Posterior cingulate gyrus (tissue), 11 donors: ENCODE measurements around the gene CELA2B.
"Not testable (repeated sequence)": the region's sequence is repeated elsewhere in the genome, so short reads cannot be mapped to it uniquely, and the experiment has no call there.

Experiments used
- DNase-seq, 10 donors: peaks; one replicate each; pipeline versions ENCODE4 v3.0.0 to v3.0.0-alpha.2; 2020 to 2021; ENCODE audit warnings: mixed read lengths in 3 of 10
- intact Hi-C: fragments of 100-400 bp; cut with DNase I; formaldehyde crosslinking; loops from one replicate; pipeline ENCODE4 v1.15.1; 2023

The CELA2B gene

DNA sequence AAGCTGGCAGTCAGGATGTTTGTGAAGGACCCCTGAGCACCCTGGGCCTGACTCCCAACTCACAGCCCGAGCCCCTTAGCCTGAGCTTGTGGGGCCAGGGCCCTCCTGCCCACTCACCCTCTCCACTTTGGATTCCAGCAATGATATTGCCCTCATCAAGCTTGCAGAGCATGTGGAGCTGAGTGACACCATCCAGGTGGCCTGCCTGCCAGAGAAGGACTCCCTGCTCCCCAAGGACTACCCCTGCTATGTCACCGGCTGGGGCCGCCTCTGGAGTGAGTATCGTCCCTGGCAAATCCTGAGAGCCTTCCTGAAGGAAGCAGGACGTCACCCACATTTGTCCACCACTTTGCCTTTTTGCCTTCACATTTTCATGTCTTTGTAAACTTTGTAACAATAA lies 32.6 kb upstream of the CELA2B start:
- DNase-seq: peak in 2 of 10 donors; percentile 60 to 75
- intact Hi-C loops: no loop called here

DNA sequence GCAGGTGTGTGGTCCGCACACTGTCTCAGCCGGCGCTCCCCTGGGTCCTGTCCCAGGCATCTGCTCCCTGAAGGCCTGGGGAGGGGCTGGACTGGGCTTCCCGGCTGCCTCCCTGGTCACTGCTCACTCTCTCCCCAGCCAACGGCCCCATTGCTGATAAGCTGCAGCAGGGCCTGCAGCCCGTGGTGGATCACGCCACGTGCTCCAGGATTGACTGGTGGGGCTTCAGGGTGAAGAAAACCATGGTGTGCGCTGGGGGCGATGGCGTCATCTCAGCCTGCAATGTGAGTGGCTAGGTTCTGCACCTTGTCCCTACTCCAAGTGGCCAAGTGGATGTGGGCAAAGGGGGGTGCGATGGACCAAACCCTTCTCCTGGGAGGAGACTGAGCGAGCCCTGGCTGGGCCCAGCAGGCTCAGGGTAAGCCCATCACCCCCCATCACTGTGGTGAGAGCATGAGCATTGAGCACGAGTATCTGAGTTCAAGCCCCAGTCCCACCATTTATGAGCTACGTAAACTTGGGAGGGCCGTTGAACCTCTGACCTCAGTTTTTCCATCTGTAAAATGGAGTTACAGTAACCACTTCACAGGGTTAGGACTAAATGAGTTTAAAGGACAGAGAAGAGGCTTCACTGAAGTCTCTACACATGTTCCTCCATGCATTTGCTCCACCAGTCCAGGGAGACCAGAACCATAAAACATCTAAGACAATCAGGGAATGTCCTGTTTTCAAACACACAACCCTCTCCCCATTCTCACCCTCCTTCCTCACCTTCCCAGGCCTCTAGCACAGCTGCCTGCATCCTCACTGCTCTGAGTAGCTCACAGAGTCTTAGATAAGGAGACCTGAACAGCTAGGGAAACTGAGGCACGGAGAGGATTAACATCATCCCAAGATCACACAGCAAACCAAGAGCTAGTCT lies 31.2 kb upstream of the CELA2B start:
- intact Hi-C loops: no loop called here
- peak in 1 of 10 donors; percentile 49 for DNase-seq

DNA sequence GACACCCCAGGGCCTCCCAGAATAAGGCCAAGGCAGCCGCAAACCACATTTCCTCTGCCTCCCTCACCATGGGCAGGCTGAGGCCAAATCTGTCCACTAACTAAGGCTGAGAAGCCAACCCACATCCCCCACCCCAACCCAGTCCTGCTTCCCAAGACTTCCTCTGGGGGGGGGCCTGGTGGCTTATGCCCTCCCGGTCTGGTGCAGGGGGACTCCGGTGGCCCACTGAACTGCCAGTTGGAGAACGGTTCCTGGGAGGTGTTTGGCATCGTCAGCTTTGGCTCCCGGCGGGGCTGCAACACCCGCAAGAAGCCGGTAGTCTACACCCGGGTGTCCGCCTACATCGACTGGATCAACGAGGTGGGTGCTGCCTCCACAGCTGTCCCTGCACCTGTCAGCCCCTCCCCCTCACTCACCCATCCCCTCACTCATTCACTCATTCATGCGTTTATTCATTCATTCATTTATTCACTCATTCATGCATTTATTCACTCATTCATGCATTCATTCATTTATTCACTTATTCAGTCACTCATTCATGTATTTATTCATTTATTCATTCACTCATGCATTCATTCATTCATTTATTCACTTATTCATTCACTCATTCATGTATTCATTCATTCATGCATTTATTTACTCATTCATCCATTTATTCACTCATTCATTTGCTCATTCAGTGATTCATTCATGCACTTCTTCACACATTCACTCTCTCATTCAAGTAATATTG lies 30.3 kb upstream of the CELA2B start:
- DNase-seq: peak in 1 of 10 donors; percentile 74
- intact Hi-C loops: no loop called here

DNA sequence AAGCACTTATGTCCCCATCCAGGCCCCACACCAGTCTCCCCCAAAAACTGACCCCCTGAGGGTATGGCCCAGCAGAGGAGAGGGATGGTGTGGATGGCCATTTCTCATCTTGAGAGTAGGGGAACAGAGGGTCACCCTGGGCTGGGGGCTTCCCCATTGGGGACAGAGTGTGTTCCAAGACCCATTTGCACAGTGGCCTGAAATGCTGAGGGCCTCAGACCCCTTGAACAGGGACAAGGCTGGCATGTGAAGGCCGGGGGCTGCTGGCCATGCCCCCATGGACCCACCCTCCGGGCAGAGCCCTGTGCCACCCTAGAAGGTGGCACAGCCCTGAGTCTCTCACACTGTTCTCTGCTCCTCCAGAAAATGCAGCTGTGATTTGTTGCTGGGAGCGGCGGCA lies 29.7 kb upstream of the CELA2B start:
- intact Hi-C loops: no loop called here
- DNase-seq: peak in 1 of 10 donors; percentile 16

DNA sequence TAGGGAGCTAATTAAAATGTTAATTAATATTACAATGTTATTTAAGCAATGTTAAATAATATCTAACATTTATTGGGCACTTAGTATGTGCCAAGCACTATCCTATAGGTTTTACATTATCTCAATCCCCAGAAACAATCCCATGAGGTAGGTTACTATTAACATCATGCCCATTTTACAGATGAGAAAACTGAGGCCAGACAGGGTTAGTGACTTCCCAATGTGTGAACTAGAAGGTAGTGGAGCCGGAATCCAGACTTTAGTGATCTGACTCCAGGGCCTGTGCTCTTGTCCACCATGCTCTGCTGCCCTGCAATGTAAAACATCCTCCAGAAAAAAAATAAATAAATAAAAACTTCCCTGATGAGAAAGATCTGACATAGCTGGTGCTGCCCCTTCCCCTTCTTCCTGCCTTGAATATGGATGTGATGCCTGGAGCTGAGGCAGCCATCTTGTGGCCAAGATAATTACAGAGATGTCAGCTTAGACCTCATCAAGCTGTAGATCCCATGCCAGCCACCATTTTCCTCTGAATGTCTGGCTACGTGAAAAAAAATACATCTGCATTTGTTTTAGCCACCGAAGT lies 26.9 kb upstream of the CELA2B start:
- intact Hi-C loops: no loop called here
- no peak for DNase-seq

DNA sequence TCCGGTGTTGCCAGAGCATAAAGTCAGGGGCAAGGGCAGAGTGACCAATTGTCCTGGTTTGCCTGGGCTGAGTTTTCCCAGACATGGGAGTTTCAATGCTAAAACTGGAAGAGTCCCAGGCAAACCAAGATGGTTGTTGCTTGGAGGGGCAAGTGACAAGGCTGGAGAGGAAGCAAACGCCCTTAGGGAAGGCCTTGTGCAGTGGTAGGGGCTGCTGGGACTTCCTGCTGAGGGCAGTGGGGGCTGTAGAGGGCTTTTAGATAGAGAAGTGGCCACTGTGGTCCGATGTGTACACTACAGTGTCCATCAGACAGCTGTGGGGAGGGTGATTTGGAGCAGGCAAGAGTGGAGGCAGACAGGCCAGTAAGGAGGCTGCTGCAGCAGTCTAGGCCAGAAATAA lies 26.3 kb upstream of the CELA2B start:
- intact Hi-C loops: no loop called here
- DNase-seq: peak in 1 of 10 donors; percentile 13

DNA sequence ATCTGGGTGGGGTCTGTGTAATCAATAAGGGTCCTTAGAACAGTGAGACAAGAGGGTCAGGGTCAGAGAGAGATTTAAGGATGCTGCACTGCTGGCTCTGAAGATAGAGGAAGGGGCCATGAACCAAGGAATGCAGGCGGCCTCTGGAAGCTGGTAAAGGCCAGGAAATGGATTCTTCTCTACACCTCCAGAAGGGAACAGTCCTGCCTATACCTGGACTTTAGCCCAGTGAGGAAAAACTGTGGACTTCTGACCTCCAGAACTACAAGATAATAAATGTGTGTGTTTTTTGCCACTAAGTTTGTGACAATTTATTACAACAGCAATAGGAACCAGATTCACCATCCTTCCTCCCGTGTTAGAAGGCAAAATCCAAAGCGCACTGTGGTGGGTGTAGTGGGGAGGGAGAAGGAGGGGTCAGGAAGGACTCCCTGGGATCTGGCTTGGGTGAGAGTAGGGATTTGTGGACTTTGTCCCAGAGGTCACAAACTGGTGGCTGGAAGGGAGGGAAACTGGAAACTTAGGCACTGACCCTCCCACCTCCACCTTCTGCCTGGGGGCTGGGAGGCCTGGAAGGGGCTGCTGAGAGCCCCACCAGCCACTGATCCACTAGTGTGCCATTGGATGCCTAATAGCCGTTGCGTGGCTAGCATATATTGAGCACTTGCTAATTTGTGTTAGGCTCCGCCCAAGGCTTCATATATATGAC lies 24.7 kb upstream of the CELA2B start:
- peak in 1 of 10 donors; percentile 15 for DNase-seq
- intact Hi-C loops: no loop called here

DNA sequence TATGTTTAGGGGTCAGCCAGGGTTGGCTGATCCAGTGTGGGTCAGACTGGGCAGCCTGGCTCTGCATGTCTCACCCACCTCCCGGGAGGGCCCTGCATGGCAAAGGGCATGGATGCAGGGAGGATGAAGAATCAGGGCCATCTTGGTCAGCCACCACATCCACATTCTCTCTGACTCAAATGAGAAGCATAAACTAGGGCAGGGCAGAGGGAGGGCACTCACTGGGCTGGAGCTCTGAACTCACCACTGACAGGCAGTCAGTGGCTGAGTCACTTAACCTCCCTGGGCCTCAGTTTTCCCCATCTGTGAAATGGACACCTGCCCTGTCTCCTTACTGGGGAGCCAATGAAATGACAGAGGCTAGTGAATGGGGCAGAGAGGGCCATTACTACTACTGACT lies 23.7 kb upstream of the CELA2B start:
- peak in 1 of 10 donors; percentile 43 for DNase-seq
- intact Hi-C loops: no loop called here

DNA sequence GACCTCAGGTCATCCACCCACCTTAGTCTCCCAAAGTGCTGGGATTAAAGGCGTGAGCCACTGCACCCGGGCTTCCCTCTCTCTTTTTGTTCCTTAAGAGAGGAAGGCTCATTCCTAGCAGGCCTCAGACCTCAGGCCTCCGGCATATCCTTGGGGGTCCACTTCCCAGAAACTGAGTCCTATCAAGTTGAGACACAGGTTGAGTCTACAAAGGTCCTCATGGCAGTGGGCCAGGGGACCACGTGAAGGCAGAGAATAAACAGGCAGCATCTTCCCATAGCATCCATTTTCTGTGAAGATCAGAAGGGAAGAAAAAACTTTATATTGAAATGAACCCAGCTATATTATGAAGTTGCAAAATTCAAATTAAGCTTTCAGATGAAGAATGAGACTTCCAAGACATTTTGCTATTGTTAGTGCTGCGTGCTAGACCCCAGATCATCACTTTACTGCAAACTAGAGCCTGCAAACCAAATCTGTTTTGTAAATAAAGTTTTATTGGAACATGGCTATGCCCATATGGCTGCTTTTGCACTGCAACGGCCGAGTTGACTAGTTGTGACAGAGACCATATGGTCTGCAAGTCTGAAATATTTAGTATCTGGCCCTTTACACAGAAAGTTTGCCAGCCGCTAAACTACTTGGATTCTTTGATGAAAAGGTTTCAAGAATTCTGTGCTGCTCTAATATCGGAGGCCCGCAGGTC lies 22.9 kb upstream of the CELA2B start:
- intact Hi-C loops: no loop called here
- DNase-seq: peak in 1 of 10 donors; percentile 14

DNA sequence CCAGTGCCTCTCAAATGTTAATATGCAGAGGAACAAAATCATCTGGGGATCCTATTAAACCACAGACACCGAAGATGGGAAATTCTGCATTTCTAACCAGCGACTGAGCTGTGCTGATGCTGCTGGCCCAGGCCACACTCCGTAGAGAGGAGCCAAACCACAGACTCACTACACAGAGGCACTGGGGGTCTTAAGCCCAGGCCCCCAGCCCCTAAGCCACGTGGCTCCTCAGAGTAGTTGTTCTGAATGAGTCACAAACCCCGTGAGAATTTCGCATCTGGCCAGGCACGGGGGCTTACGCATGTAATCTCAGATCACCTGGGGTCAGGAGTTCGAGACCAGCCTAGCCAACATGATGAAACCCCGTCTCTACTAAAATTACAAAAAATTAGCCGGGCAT lies 22.2 kb upstream of the CELA2B start:
- DNase-seq: peak in 1 of 10 donors; percentile 11
- intact Hi-C loops: no loop called here

DNA sequence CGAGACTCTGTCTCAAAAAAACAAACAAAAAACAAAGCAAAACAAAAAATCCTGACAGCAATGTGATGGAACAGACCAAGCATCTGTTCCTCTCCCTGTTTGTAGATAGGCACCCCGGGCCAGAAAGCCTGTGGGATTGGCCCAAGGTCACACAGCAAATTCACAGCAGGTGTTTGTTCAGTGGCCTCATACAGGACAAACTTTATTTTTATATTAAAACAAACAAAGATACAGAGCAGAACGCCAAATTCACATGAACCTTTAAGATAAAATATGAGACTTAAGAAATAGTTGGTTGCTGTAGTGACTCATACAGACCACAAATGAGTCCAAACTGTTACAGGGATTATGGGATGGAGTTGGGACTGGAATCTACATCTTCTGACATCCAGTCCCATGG lies 21.6 kb upstream of the CELA2B start:
- DNase-seq: no peak
- intact Hi-C loops: no loop called here

DNA sequence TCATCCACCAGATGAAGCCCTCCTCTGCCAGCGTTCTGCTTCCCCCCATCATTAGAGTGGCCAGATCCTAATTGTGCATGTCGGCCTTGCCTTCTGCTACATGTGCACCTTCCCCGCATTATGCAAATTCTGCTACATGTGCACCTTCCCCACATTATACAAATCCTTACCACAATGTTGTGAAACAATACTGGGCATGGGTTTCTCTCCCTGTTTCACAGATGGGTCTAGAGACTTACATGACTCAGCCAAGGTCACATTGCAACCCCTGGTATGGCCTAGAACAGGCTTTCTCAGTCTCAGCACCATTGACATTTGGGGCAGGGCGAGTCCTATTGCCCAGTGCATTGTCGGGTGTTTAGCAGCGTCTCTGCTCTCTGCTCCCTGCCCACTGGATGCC lies 20.4 kb upstream of the CELA2B start:
- no peak for DNase-seq
- intact Hi-C loops: no loop called here

DNA sequence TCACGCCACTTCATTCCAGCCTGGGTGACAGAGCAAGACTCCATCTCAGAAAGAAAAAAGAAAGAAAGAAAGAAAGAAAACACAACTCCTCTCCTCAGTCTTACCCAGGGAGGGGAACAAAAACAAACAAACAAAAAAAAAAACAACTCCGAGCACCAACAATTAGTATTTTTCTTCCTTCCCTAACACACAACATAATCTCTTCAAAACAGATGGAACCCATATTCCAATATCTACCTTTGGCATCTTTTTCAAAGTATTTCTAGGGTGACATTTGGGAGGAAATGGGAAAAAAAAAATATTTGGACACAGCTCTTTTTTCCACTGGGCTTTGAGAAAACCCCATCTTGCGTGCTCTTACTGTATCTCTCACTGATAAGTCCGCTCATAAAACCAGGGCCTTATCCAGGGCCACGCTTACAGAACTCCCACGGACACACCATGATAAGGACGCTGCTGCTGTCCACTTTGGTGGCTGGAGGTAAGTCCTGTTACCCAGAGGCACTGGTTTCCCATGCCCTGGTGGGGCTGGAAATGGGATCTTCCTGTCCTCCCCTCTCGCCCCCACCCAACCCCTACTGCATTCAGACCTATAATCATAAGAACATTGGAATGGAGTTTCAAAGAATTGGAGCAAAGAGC lies 19.5 kb upstream of the CELA2B start, which contains the start of gene CELA2A:
TSS of gene CELA2A (plus strand) at position 420 of the 642 bp plus-strand sequence. CDS start at position 442, 22 bp downstream.
- intact Hi-C loops: no loop called here
- no peak for DNase-seq

DNA sequence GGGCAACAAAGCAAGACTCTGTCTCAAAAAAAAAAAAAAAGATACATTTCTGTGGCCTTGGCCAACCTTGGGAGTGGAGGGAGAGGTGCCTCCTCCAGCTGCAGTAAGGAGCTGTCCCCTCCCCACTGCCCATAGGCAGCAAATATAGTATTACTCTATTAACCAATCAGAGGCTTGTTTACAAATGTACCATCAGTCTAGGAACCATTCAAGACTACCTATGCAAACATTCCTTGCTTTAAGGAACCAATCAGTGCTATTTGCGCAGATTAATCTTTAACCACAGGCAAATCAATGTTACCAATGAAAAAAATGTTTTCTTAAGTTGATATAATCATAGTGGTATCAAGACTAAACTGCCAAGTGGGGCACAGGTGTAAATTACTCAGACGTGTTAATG lies 18.3 kb upstream of the CELA2B start:
- intact Hi-C loops: no loop called here
- DNase-seq: no peak

DNA sequence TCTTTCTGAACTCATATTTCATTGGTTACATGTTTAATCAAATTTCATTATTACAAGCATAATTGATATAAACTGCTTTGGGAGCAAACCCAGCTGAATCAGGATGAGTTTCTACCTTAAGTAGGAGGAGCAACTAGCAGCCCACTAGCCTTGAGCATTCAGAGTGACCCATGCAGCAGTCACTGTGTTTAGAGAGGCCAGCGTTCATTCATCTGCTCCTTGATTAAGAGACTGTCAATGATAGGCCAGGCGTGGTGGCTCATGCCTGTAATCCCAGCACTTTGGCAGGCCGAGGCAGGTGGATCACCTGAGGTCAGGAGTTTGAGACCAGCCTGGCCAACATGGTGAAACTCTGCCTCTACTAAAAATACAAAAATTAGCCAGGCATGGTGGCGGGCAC lies 17.5 kb upstream of the CELA2B start:
- intact Hi-C loops, DNase-seq: not testable (repeated sequence)

DNA sequence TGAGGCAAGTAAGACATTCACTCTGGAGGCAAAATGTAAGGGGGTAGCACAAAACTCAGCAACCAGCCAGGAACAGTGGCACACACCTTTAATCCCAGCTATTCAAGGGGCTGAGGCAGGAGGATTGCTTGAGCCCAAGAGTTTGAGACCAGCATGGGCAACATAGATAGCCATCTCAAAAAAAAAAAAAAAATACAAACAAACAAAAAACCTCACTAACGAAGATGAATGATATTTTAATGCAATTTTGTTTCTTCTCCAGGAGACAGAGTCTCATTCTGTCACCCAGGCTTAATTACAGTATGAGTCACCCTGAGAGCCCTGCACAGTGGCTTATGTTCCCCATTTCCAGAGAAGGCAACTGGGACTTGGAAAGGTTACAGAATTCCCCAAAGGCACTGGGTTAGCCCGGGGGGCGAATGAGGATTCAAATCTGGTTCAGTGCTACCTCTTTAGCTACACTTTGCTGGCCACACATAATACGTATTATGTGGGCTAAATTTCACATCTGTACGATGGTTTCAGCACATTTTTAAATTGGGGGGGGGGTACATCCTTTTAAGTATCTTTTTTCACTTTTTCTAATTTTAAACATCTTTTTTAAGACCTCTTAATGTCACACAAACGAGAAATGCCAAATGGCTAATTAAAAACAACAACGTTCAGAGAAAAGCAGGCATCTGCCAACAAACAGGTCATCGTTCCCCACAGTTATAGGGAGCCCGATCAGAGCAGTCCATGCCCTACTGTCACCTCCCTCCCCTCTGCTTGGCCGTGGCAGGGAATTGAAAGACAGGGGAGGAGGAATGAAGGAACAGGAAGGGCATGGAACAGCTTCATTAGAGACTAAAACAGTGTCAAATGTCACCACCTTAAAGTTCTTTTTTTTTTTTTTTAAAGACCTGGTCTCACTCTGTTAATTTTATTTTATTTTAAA lies 15.9 kb upstream of the CELA2B start:
- DNase-seq: no peak
- intact Hi-C loops: no loop called here

DNA sequence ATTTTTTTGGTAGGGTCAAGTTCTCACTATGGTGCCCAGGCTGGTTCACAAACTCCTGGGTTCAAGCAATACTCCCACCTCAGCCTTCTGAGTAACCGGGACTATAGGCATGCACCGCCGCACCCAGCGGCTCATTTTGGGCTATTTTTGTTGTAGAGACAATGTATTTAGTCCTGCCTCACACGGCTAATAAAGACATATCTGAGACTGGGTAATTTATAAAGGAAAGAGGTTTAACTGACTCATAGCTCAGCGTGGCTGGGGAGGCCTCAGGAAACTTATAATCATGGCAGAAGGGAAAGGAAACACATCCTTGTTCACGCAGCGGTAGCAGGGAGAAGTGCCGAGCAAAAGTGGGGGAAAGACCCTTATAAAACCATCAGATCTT lies 15.2 kb upstream of the CELA2B start:
- intact Hi-C loops: no loop called here
- DNase-seq: peak in 1 of 10 donors; percentile 12

DNA sequence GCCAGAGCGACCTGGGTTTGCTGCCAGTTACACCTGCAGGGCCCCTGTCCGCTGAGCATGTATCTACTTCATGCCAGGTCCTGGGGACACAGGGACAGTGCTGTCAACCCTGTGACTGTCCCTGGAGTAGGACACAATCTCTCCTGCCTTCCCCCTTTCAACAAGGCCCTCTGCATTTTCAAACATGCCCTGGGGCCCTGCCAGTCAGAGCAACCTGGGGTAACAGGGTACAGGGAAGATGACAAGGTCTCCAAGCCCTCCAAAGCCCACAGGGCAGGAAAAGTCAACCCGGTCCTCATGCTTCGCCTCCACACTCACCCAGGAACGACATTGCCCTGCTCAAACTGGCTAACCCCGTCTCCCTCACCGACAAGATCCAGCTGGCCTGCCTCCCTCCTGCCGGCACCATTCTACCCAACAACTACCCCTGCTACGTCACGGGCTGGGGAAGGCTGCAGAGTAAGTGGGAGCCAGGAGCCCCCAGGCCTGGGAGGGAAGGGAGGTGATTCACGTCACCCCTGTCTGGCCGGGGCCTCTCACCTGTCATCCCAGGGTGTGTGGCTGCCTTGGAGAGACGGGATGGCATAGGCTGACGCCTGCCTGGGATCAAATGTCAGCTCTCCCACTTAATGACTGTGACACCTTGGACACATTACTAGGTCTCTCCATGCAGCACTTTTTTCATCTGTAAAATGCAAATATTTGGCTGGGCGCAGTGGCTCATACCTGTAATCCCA lies 12.7 kb upstream of the CELA2B start:
- DNase-seq, intact Hi-C loops: not testable (repeated sequence)
